Hippocampal formation (tissue), 2 donors: ENCODE measurements around the gene KCNK3.

Source experiments
- DNase-seq, 2 donors: peaks; one replicate each; lab custom pipeline; 2025; lab: John Stamatoyannopoulos, UW

KCNK3 gene

GRCh38 chr2:26666671-26667070 lies 25.9 kb upstream of the KCNK3 start:
- DNase-seq, result no peak

GRCh38 chr2:26668041-26668440 lies 24.5 kb upstream of the KCNK3 start:
- DNase-seq, result no peak

- DNase-seq, result no peak
Observed at GRCh38 chr2:26668856-26669750, 23.4 kb upstream of the KCNK3 start.

- no peak for DNase-seq
Observed at GRCh38 chr2:26670171-26670570, 22.4 kb upstream of the KCNK3 start.

GRCh38 chr2:26670931-26671460 lies 21.5 kb upstream of the KCNK3 start:
- no peak for DNase-seq

- no peak for DNase-seq
Observed at GRCh38 chr2:26671691-26672090, 20.8 kb upstream of the KCNK3 start.

- DNase-seq, result no peak
Observed at GRCh38 chr2:26672112-26672817, 20.3 kb upstream of the KCNK3 start.

GRCh38 chr2:26672818-26673393 lies 19.6 kb upstream of the KCNK3 start:
- no peak for DNase-seq

- DNase-seq, result no peak
Observed at GRCh38 chr2:26674002-26674751, 18.3 kb upstream of the KCNK3 start.

GRCh38 chr2:26674771-26675170 lies 17.8 kb upstream of the KCNK3 start:
- no peak for DNase-seq

GRCh38 chr2:26675651-26676255 lies 16.8 kb upstream of the KCNK3 start:
- DNase-seq, result no peak

GRCh38 chr2:26678035-26678434 lies 14.5 kb upstream of the KCNK3 start:
- no peak for DNase-seq

GRCh38 chr2:26679867-26680266 lies 12.7 kb upstream of the KCNK3 start:
- no peak for DNase-seq

- no peak for DNase-seq
Observed at GRCh38 chr2:26681656-26682055, 10.9 kb upstream of the KCNK3 start.

GRCh38 chr2:26682155-26682554 lies 10.4 kb upstream of the KCNK3 start:
- no peak for DNase-seq

- DNase-seq, result no peak
Observed at GRCh38 chr2:26683583-26683982, 8.9 kb upstream of the KCNK3 start.

- DNase-seq, result no peak
Observed at GRCh38 chr2:26685341-26685740, 7.2 kb upstream of the KCNK3 start.

- DNase-seq, result no peak
Observed at GRCh38 chr2:26685989-26686839, 6.3 kb upstream of the KCNK3 start.

- DNase-seq, result no peak
Observed at GRCh38 chr2:26687328-26687727, 5.2 kb upstream of the KCNK3 start.

- DNase-seq, result no peak
Observed at GRCh38 chr2:26687801-26688200, 4.7 kb upstream of the KCNK3 start.

- DNase-seq, result no peak
Observed at GRCh38 chr2:26691161-26691560, 1.4 kb upstream of the KCNK3 start.
